Right lobe of liver (tissue), 4 donors: ENCODE data around the gene FAM89B.

Experiments used
- CTCF ChIP-seq, 4 donors: fragments of 200-600 bp in 3 of 4; fragments of 450-650 bp in 1 of 4; IDR thresholded peaks; one replicate each; pipeline versions ENCODE4 v1.5.1 to v1.8.0; 2016 to 2022; ENCODE audit warnings: antibody characterized with exemption in 4 of 4, mild to moderate bottlenecking in 2 of 4
- POLR2A ChIP-seq: fragments of 450-650 bp; IDR thresholded peaks from one replicate; pipeline ENCODE4 v1.6.1; 2017; ENCODE audit warnings: antibody characterized with exemption, mild to moderate bottlenecking
- donor health status: DM: no; HTN: no; CAD: no.
- donor health status: DM: no; HTN: no; CAD: no.
- donor health status: DM: no; HTN: yes; CAD: no.

GRCh38 chr11:65548395-65548794 lies 23.9 kb upstream of the FAM89B start:
- TF ChIP-seq CTCF (IDR thresholded peaks at IDR 0.05) = no peak
- TF ChIP-seq POLR2A = no peak
